HPDE6-E6E7 (cell line): ENCODE measurements around the gene CORO1C.
A peak's percentile ranks its signal among the peaks of the same experiment; 100 is the strongest.

Experiments used
- DNase-seq: peaks from one replicate; pipeline ENCODE4 v3.0.0; 2011; ENCODE audit warnings: missing footprints; ENCODE audit errors: extremely low spot score

Gene CORO1C

DNA sequence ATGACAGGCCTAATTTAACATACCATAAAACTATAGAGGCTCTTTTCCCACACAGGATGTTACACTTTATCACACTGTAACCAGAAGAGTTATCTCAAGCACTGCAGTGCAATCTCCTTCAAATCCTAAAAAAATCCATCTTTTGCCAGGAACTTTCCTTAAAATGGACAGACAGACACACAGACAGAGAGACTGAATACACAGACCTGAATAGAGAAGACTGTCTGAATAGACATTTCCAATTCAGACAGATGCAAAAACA lies 6.5 kb downstream of the CORO1C start:
- DNase-seq = no peak

DNA sequence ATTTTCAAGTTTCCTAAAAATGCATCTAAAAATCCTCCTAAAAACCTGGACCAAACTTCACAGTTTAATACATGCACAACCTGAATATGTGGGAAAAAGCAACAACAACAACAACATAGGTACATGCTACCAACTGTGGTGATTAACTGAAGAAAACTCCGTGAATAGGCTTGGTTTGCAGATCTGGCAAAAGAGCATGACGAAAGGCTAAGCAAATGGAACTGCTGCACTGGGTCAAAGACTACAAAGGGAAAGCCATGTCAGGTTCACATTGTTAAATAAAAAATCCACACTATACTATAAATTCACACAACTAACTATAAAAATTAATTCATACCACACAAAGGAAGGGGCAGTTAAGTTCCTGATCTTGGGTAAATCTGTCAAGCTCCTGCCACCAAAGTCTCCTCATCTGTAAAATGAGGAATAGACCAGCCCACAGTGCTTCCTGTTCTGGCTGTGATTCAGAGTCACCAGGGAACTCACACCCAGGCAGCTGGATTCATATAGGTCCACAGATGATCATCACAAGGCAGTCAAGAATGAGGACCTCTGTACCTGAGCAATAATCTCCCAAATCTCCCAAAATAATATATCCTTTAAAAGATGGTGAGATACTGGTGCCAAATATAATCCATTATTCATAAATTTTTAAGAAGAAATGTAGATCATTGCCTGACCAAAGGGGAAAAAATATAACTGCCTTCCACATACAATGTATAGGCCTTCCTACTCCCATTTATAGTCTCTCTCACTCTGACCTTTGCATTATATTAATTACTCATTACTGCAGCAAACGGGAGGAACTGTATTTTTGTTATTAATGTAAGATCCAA lies 7.0 kb downstream of the CORO1C start:
- no peak for DNase-seq

DNA sequence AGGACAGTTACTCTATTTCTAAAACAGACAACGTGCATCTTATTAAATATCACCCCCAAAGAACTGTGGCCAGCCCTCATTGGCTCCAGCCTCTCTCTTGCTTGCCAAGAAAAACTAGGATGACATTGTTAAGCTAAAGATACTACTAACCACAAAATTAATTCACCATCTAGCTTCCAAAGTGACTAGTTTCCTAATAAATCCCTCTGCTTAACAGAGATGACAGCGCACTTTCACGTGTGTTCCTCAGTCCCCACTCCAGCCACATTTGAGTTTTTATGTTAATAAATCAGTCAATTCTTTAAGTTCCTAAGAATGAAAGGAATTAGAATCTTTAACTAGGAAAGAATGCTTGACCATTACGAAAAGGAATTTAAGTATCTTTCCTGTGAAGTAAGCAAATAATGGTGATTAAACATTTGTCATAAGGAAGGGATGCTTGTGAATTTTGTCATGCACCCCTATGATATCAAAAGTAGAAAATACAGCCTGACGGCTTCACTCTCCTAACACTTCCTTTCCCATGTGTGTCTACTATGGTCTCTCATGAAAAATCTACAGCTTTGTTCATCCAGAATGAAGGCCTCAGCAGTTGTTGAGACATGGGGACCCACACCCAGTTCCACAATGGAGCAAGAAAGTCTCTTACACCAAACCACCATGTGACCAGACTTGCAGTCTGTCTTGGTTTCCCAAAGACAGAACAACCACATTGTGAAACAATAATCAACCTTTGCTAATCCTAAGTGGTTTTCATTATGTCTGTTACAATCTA lies 8.1 kb downstream of the CORO1C start:
- no peak for DNase-seq

DNA sequence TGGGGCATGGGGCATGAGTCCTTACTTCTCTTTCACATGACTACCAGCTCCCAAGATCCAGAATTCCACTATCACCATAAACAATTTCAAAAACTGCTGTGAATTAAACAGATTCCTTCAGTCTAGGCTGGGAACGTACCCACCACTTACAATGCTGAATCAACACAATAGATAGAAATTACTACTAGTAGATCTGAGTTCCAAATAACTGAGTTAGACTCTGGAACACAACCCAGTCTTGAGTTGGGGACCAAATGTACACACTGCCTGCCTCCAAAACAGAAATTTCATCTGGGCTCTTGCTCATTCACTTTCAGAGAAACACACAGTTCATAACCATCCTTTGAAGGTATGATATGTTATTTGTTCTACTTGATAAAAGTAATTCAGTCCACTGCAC lies 8.9 kb downstream of the CORO1C start:
- DNase-seq = no peak

DNA sequence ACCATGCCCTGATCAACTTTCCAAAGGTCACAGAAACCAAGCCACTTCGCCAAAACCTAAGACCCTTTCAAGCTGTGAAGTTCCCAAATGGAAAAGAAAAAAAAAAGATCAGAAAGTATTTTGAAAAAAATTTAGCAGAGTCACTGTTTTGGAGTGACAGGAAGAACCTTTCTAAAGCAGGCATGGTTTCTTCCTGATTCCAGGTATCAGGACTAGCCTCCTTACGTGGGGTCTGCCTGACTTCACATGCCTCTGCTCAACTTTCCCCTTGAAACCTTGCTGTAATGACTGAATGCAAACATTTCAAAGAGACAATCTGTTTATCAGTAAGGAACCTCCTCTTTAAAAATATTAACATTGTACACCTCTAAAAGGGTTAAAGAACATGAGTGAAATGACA lies 9.5 kb downstream of the CORO1C start:
- no peak for DNase-seq

DNA sequence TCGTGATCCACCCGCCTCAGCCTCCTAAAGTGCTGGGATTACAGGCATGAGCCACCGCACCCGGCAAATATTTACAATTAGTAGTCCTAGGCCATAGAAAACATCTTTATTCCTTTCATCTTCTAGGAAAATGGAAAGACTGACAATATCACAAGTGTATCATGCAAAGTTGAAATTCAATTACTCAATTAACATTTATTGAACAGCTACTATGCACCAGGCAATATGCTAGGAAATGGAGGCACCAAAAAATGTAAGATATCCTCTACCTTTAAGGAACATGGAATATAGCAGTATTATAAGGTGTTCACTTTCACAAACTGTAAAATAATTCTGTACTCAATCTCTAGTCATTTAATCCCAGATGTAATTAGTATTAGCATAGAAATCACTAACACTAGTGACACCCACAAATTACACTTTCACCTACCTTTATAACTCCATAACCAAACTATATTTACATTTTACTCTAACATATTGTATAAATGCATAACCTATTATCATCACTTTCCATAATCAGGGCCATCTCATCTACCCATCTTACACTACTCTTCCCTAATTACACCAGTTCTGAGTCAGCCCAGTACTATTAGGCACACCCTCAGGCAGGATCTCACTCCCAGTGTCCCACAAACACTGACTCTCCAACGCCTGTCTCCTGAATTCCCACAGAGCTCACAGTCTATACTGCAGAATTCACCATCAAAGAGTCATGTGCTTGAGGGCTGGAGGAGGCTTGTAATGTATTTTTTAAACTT lies 10.4 kb downstream of the CORO1C start:
- no peak for DNase-seq

DNA sequence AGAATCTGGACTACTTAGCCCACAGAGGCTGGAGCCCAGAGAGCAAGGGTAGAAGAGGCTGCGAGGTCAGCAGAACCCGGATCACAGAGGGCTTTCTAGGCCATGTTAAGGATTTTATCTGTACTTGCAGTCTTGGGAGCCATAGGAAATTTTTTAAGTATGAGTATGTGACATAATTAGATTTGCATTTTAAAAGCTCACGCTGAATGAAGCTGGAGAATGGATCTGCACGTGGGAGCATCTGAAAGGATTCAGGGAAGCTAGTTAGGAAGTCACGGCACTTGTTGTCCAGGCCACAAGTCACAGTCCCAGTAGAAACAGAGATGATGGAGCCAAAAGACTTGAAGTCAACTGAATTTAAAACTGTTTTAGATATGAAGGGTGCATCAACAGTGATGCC lies 14.1 kb downstream of the CORO1C start:
- no peak for DNase-seq

DNA sequence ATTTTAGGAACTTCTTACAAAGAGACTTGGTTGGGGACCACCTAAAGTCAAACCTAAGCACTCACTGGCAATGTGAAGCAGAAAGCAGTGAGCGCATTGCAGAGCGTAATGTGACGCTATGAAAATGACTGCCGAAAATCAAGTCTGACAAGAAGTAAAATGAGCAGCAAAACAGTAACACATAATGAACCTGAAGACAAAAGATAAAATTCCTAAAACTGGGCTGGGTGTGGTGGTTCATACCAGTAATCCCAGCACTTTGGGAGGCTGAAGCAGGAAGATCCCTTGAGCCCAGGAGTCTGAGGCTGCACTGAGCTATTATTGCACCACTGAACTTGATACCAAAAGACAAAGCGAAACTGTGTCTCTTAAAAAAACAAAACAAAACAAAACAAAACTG lies 16.5 kb downstream of the CORO1C start:
- DNase-seq = no peak

DNA sequence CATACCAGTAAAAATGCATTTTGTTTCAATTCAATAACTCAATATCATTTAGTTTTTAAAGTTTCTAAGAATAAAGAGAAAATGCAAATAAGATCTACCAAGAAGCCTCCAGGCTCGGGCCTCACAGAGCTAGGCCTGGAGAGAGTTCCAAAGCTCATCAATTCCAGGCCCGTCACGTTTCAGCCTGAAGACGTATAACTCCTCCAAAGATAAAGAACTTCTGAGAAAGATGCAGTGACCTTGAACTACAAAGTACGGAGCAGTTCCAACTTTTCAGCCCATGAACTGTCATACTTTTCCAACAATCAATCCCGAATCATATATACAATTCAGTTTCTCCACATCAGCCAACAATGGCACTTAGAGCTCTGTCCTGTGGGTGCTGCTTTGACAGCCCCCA lies 17.8 kb downstream of the CORO1C start:
- no peak for DNase-seq

DNA sequence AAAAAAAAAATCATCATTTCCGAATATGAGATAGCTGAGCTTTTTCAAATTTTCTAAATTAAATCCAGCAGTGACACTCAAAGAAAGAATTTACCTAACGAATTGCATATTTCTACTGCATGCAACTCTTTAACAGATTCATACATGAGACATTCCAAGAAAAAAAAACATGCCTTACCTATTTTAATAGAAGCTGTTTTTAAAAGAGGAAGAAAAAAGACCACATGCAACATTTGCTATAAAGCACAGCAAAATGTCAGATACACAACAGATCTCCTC lies 18.5 kb downstream of the CORO1C start:
- no peak for DNase-seq

DNA sequence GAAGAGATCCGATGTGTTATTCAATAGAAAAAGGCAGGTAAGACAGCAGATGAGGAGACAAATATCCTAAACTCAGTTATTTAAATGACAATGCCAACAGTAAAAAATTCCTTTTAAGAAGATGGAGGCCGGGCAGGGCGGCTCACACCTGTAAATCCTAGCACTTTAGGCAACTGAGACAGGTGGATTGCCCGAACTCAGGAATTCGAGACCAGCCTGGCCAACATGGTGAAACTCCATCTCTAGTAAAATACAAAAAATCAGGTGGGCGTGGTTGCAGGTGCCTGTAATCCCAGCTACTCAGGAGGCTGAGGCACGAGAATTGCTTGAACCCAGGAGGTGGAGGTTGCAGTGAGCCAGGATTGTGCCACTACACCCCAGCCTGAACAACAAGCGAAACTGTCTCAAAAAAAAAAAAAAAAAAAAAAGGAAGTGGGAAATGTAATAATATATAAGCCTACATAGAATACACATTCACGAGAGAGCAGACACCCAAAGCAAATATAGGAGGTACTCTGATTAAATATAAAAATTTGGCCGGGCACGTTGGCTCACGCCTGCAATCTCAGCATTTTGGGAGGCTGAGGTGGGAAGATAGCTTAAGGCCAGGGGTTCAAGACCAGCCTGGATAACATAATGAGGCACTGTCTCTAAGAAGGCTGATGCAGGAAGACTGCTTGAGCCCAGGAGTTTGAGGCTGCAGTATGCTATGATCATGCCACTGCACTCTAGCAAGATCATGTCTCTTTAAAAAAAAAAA lies 19.0 kb downstream of the CORO1C start:
- no peak for DNase-seq

DNA sequence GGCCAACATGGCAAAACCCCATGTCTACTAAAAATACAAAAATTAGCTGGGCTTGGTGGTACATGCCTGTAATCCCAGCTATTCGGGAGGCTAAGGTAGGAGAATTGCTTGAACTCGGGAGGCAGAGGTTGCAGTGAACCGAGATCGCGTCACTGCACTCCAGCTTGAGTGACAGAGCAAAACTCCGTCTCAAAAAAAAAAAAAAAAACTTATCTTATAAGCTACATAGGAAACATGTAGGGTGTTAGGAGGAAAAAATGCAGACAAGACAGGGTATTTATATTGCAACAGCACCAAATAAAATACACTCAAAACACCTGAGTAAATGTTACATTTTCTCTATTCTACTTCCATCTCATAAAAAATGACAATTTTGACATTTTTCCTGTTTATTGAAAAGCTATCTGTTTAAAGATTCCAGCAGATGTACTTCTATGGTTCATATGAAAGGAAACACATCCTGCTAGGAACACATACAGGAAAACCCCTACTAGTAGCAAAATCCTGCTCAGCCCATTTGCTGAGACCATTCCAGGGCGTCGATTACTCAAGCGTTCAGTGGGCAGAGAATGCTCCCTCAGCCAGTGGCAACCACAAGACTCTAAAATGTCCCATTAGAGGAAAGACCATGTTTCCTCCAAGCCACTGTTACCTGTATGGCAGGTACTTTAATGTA lies 19.7 kb downstream of the CORO1C start:
- no peak for DNase-seq

DNA sequence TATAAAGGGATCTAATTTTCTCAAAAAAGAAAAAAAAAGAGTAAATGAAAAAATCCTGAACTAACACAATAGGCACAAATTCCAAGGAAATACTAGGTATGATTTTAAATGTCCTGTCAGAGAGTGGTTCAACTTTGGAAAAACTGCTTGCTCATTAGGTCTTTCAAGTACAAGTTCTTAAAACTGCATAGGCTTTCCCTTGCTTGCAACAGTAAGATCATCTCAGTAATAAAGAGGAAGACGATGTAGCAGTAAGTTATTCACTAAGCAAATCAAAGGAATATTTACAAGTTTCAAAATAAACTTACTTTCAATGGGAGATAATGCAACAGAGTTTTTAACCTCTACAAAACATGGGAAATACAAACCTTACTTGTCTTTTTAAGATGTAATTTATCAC lies 21.6 kb downstream of the CORO1C start:
- DNase-seq = no peak

DNA sequence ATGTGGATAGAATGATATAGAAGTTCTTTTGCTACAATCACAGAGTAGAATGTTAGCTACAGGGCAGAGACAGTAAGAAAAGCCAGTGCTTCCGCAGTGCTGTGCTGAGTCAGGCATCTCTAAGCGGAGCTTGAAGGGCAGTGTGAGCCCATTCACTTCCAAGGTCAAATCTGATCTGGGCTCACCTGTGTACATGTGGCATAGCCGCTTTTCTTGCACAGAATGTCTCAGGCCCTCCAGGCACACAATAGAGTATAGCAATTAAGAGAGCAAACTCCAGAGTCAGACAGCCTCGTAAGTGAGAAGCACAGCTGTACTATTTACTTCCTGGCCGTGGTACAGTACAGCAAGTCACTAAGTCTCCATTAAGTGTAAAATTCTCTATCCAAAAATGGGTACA lies 26.8 kb downstream of the CORO1C start:
- no peak for DNase-seq

DNA sequence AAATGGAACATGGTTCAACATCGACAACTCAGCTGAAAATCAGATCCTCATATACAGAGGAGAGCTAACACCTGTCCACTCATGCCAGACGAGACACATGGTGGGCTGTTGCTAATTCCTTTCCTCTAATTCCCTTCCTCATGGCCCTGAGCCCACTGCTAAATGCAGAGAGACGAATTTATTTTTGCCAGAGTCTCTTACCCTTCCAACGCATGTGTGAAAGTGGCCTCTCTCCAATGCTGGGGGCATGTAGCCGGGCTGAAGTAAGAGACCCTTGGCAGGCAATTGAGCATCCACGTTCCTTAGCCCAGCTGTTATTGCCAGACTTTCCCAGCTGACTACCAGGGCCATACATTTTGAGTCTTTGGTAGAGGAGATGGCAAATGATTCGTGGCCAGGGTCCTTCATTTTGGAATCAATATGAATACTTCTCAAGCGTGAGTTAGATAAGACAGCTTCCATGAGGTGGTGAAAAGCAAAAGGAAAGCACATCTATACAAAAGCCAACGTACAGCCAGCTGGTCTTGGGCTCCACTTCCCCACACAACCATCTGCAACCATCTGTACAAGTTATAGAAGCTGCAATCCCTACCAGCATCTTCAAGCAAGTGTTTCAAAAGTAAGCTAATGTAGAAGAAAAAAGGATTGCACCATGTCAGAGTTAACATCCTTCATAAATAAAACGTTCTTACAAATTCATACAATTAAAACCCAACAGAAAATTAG lies 28.6 kb downstream of the CORO1C start:
- no peak for DNase-seq

DNA sequence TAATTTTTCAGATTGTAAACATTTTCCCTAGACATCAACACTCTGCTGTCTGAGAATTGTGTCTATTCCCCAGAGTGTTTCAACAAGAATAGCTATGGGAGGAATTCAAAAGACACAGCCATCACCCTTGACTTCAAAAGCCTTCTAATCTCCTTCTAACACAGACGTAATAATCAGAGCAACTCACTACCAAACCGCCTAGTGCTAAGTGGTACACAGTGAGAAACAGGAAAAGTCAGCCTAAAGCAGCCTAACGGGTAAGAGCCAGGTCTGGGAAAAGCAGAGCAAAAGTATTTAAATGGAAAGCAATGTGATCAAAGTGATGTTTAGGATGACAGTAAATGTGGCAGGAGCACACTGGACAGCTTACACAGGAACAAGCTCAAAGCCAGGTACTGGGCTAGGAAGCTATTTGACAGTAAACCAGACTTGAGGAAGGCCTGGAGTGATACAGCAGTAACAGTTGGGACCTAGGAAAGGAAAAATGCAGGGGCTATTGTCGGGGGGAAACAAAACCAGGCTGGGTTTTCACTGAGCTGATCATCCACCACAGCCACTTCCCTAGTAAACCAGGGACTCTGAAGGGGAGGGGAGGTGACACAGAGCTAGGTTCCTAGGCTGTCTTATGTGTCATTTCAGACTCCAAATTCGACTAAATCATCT lies 29.4 kb downstream of the CORO1C start:
- no peak for DNase-seq

DNA sequence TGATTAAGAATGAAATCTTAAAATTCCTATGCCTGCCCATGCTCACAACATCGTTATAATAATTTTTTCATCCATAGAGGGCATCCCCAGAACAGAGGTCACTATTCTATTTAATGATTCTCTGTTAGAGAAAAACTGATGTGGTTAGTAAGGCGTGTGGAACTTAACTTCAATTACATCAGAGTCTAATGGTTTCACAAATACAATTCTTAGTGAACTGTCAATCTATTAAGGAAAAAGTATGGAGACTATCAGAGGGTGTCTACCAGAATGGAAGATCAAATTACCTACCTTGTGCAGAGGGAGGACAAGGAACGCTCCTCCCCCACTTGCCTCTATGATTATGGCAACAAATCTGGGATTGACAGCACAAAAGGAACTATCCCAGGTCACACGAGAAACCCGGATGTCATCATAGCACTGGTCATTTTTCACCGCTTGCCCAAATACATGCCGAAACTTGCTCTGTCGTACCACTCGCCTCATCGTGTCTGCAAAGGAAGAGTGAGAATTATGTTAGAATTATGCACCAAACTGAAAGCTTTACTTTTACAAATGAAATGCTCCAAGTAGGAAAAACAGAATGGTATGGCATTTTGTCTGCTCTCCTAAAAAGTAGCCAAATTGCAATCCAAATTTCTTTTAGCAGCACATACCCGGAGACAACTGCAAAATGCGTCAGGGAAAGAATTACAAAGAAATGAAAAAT lies 30.3 kb downstream of the CORO1C start:
- peak; percentile 73 for DNase-seq

DNA sequence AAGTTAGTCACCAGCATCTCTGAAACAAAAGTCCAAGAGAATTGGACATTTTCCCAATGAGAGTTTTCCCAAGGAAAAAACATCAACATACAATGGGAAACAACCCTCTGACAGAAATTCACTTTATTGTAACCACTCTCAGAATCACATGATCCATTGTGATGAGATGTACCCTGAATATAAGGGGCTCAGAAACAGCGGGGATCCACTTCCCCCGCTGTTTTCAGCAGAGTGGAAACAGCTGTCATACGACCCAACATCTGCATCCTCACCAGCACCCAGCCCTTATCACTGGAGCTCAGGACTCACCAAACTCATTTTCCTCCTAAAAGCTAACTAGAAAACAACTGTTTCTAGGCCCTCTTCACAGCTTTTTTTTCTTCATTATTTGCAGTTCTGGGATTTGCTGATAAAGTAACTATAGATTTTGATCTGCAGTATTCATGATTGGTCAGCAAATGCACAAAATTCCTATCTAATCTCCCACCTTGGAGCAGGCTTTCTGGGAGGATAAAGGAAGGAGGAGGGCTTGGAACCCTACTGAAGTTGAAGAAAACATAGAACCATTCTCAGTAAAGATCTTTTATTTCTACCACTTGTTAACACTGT lies 31.3 kb downstream of the CORO1C start:
- no peak for DNase-seq

DNA sequence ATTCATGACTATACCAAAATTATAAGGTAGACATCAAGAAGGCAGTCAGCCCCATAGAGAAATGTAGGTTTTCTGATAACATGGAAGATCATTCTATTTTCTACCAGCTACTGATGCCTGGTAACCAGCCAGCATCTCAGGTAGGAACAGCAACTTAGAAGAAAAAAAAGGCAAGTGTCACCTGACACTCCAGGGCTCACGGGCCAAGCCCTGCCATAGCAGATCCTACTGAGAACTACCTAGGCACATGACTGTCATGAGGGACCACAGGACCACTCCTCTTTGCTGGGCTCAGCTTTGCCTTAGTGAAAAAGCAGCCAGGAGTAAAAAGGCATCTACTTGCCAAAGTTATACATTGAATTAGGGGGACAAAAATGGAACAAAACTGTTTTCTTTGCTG lies 33.4 kb downstream of the CORO1C start:
- no peak for DNase-seq

DNA sequence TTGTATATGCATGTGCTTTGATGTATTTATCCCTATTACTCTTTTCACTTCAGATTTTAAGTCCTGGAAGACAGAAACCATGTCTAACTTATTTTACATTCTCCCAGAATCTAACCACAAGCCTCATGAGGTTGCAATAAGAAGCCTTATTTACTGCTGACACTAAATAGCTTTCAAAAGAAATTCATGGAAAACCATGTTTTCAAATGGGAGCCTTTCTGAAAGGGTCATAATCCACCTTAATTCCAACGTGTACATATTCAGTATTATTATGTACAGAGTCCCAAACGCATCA lies 34.4 kb downstream of the CORO1C start:
- no peak for DNase-seq
